NCI-H446 treated with DMSO at 0.1 percent for 48 hours (cell line): ENCODE results near the gene ANKRD2.
A peak's percentile ranks its signal among the peaks of the same experiment; 100 is the strongest.
"Not testable (repeated sequence)": the region's sequence is repeated elsewhere in the genome, so short reads cannot be mapped to it uniquely, and the experiment has no call there.

Experiments used
- DNase-seq: peaks from one replicate; lab custom pipeline; 2025; lab: John Stamatoyannopoulos, UW

Gene ANKRD2

GRCh38 chr10:97546456-97547270 is 25.9 kb upstream of the ANKRD2 start:
- DNase-seq, result no peak

GRCh38 chr10:97547271-97547600 is 25.3 kb upstream of the ANKRD2 start:
- no peak for DNase-seq

GRCh38 chr10:97547962-97548361 is 24.6 kb upstream of the ANKRD2 start:
- DNase-seq, result no peak

GRCh38 chr10:97548828-97549455 is 23.6 kb upstream of the ANKRD2 start:
- DNase-seq, result no peak

- no peak for DNase-seq
Measured at GRCh38 chr10:97549587-97550322, 22.8 kb upstream of the ANKRD2 start.

GRCh38 chr10:97550336-97551149 is 22.0 kb upstream of the ANKRD2 start:
- no peak for DNase-seq

- DNase-seq, result no peak
Measured at GRCh38 chr10:97551271-97551670, 21.3 kb upstream of the ANKRD2 start.

- no peak for DNase-seq
Measured at GRCh38 chr10:97553575-97554031, 19.0 kb upstream of the ANKRD2 start.

GRCh38 chr10:97554336-97554735 is 18.2 kb upstream of the ANKRD2 start:
- not testable (repeated sequence) for DNase-seq

- not testable (repeated sequence) for DNase-seq
Measured at GRCh38 chr10:97555541-97555940, 17.0 kb upstream of the ANKRD2 start.

GRCh38 chr10:97560731-97561381 is 11.7 kb upstream of the ANKRD2 start:
- DNase-seq, result not testable (repeated sequence)

GRCh38 chr10:97561386-97562077 is 11.0 kb upstream of the ANKRD2 start:
- not testable (repeated sequence) for DNase-seq

GRCh38 chr10:97562329-97562728 is 10.2 kb upstream of the ANKRD2 start:
- not testable (repeated sequence) for DNase-seq

- no peak for DNase-seq
Measured at GRCh38 chr10:97563337-97563736, 9.2 kb upstream of the ANKRD2 start.

GRCh38 chr10:97564776-97565175 is 7.8 kb upstream of the ANKRD2 start:
- DNase-seq, result no peak

GRCh38 chr10:97566336-97566996 is 6.1 kb upstream of the ANKRD2 start:
- no peak for DNase-seq

GRCh38 chr10:97567891-97568290 is 4.7 kb upstream of the ANKRD2 start:
- no peak for DNase-seq

- DNase-seq, result no peak
Measured at GRCh38 chr10:97570146-97570788, 2.3 kb upstream of the ANKRD2 start.

- DNase-seq, result peak; percentile 0
Measured at GRCh38 chr10:97570789-97571471, 1.6 kb upstream of the ANKRD2 start.
